ENCODE results near the gene FRZB.

GRCh38 chr2:182860858-182861257, 5.6 kb downstream of the FRZB start:
- TF ChIP-seq EZH2 (IDR thresholded peaks at IDR 0.05) (no peak), POLR2AphosphoS5 (IDR thresholded peaks at IDR 0.05; ENCODE audit: borderline replicate concordance, low read depth, low read length) (no peak)

Measured in SK-N-MC (cell line).